GM12891 (cell line): ENCODE results near the gene WDR17.

Experiments used
- POLR2A ChIP-seq: IDR thresholded peaks from 2 replicates; pipeline ENCODE4 v1.6.1; 2011; ENCODE audit warnings: low read depth, low read length, control low read depth
- SPI1 ChIP-seq: IDR thresholded peaks from 2 replicates; pipeline ENCODE4 v1.6.1; 2011; ENCODE audit warnings: low read depth, low read length, control low read depth

- TF ChIP-seq POLR2A (no peak), SPI1 (no peak)
These were observed 11.9 kb upstream of the WDR17 start for GRCh38 chr4:176053785-176054184.
